PC-3 (cell line): ENCODE measurements around the gene HS3ST2. TPM values are rescaled to one million over a fixed set of nuclear protein-coding genes. Genes with fewer than 3 reads are reported as not detected.

Source experiments
- ATAC-seq: fragments of 200-7000 bp; cut with Tn5 transposase; 2 replicates; pipeline ENCODE4 v1.9.1; 2020; ENCODE audit warnings: mild to moderate bottlenecking, moderate library complexity
- BruUV-seq: library from RNA; stranded (reverse); fragments of 400-500 nt; replicated peaks from 2 replicates; lab custom pipeline; 2021; lab: Mats Ljungman, UMichigan
- CTCF ChIA-PET: fragments of 300-600 bp; sonication (Branson Sonifier 250); formaldehyde crosslinking; loops from one replicate; lab custom pipeline; 2022; ENCODE audit warnings: antibody characterized with exemption; lab: Charles Lee
- POLR2A ChIA-PET: fragments of 300-600 bp; sonication (Branson Sonifier 250); formaldehyde crosslinking; loops from one replicate; lab custom pipeline; 2022; ENCODE audit warnings: antibody characterized with exemption; ENCODE audit not compliant: unreplicated experiment; lab: Charles Lee
- DNase-seq: peaks from one replicate; pipeline ENCODE4 v3.0.0-alpha.2; 2015
- H2AFZ ChIP-seq: fragments of 300-600 bp; sonication (generic); 2 replicates; pipeline ENCODE4 v1.6.0; 2016; ENCODE audit warnings: antibody characterized with exemption, low read length
- H3F3A ChIP-seq: fragments of 300-600 bp; sonication (generic); one replicate; pipeline ENCODE4 v1.6.0; 2017; ENCODE audit warnings: antibody characterized with exemption, low read length, control low read depth, mild to moderate bottlenecking; ENCODE audit not compliant: unreplicated experiment
- H3K27ac ChIP-seq: fragments of 300-600 bp; sonication (generic); 2 replicates; pipeline ENCODE4 v1.5.1; 2016; ENCODE audit warnings: mild to moderate bottlenecking, low read length
- H3K27me3 ChIP-seq: fragments of 300-600 bp; sonication (generic); 2 replicates; pipeline ENCODE4 v1.6.1; 2016; ENCODE audit warnings: low read length, mixed read lengths
- H3K36me3 ChIP-seq: fragments of 300-600 bp; sonication (generic); 2 replicates; pipeline ENCODE4 v1.6.1; 2016; ENCODE audit warnings: low read depth, mixed run types, low read length, mixed read lengths
- H3K4me1 ChIP-seq: fragments of 300-600 bp; sonication (generic); 2 replicates; pipeline ENCODE4 v1.5.1; 2016; ENCODE audit warnings: low read length; ENCODE audit not compliant: insufficient read depth
- H3K4me2 ChIP-seq: fragments of 300-600 bp; sonication (generic); 2 replicates; pipeline ENCODE4 v1.6.0; 2016; ENCODE audit warnings: low read length
- H3K4me3 ChIP-seq: fragments of 300-600 bp; sonication (generic); 2 replicates; pipeline ENCODE4 v1.5.1; 2016; ENCODE audit warnings: mild to moderate bottlenecking, low read length, mixed read lengths
- H3K79me2 ChIP-seq: fragments of 300-600 bp; sonication (generic); 2 replicates; pipeline ENCODE4 v1.6.1; 2017; ENCODE audit warnings: low read length, mixed read lengths
- H3K9ac ChIP-seq: fragments of 300-600 bp; sonication (generic); 2 replicates; pipeline ENCODE4 v1.6.0; 2016; ENCODE audit warnings: mild to moderate bottlenecking, low read length
- H3K9me2 ChIP-seq: fragments of 300-600 bp; sonication (generic); replicated peaks from 2 replicates; pipeline ENCODE4 v1.6.1; 2016; ENCODE audit warnings: mixed run types, low read length, mixed read lengths
- H3K9me3 ChIP-seq: fragments of 300-600 bp; sonication (generic); 2 replicates; pipeline ENCODE4 v1.6.1; 2016; ENCODE audit warnings: low read length, mixed read lengths
- H4K20me1 ChIP-seq: fragments of 300-600 bp; sonication (generic); 2 replicates; pipeline ENCODE4 v1.6.1; 2016; ENCODE audit warnings: low read length, mixed read lengths
- CTCF ChIP-seq: fragments of 300-600 bp; sonication (generic); conservative IDR thresholded peaks from 2 replicates; pipeline ENCODE4 v1.5.1; 2017; ENCODE audit warnings: antibody characterized with exemption, low read depth, mild to moderate bottlenecking, low read length
- EZH2 ChIP-seq: fragments of 300-600 bp; sonication (generic); IDR thresholded peaks from one replicate; pipeline ENCODE4 v1.6.1; 2017; ENCODE audit warnings: antibody characterized with exemption, mild to moderate bottlenecking, low read length; ENCODE audit not compliant: unreplicated experiment
- EZH2phosphoT487 ChIP-seq: fragments of 300-600 bp; sonication (generic); IDR thresholded peaks from 2 replicates; pipeline ENCODE4 v1.6.1; 2018; ENCODE audit warnings: mild to moderate bottlenecking, antibody characterized with exemption, low read length, borderline replicate concordance
- intact Hi-C: fragments of 100-400 bp; cut with micrococcal nuclease; formaldehyde crosslinking; loops from 2 replicates; pipeline ENCODE4 v1.9.0; 2023
- total RNA-seq: library from RNA; depleted of rRNA; stranded (reverse); fragments of >200 nt; gene quantifications from 2 replicates; pipeline ENCODE4 v1.2.3, GENCODE V29; 2014

HS3ST2 gene
- total RNA-seq, 1 experiment from 2014 or later = not detected

GRCh38 chr16:22789281-22789945 lies 24.5 kb upstream of the HS3ST2 start:
- Histone ChIP-seq H3K27ac (no peak overlapping the region; the same call in 1 of the 2 replicates), H3K9ac (no peak overlapping the region), H3K79me2 (no peaks in the 10 kb centered on the region), H3K4me2 (peak overlapping the region; percentile 27; the same call in 1 of the 2 replicates), H3K27me3 (no peaks in the 10 kb centered on the region), H3K36me3 (no peaks in the 10 kb centered on the region), H3K9me2 (no peaks in the 10 kb centered on the region), H3F3A (peaks cover 4% of the 10 kb centered on the region), H2AFZ (no peak overlapping the region), H3K9me3 (no peaks in the 10 kb centered on the region), H3K4me3 (no peak overlapping the region), H4K20me1 (no peaks in the 10 kb centered on the region), H3K4me1 (peaks cover 32% of the 10 kb centered on the region)
- no TSS peak for BruUV-seq
- intact Hi-C loops = loop anchor here (2.0 to 10.0 kb wide), 2 partner anchors 69 to 185 kb away; no protein-coding TSS in a partner anchor
- ChIA-PET CTCF (interaction anchor here (0.7 kb wide), 1 partner anchor 188 kb away, joined by 3 read pairs; no protein-coding TSS in a partner anchor), POLR2A (no interaction called here)
- peak; percentile 63 for DNase-seq
- TF ChIP-seq EZH2phosphoT487 (no peak), CTCF (no peak), EZH2 (no peak)
- peak; percentile 41 for ATAC-seq

GRCh38 chr16:22797551-22797950 lies 16.4 kb upstream of the HS3ST2 start:
- no peak overlapping the region for H2AFZ ChIP-seq
- H3K4me1 ChIP-seq = no peaks in the 10 kb centered on the region
- no peak overlapping the region for H3K4me3 ChIP-seq
- no peaks in the 10 kb centered on the region for H3F3A ChIP-seq
- DNase-seq (peak; percentile 7), ATAC-seq (no peak)
- no peak overlapping the region for H3K27ac ChIP-seq
- H3K4me2 ChIP-seq = no peak overlapping the region
- ChIA-PET CTCF (no interaction called here), POLR2A (no interaction called here)
- no TSS peak for BruUV-seq
- H3K27me3 ChIP-seq = no peaks in the 10 kb centered on the region
- H3K36me3 ChIP-seq = no peaks in the 10 kb centered on the region
- intact Hi-C loops = no loop called here
- TF ChIP-seq EZH2phosphoT487 (no peak), EZH2 (no peak), CTCF (no peak)
- H3K79me2 ChIP-seq = no peaks in the 10 kb centered on the region
- no peak overlapping the region for H3K9ac ChIP-seq
- no peaks in the 10 kb centered on the region for H4K20me1 ChIP-seq
- no peaks in the 10 kb centered on the region for H3K9me2 ChIP-seq
- H3K9me3 ChIP-seq = no peaks in the 10 kb centered on the region

- Histone ChIP-seq H2AFZ (no peak overlapping the region), H3K79me2 (no peaks in the 10 kb centered on the region), H3K4me1 (no peaks in the 10 kb centered on the region), H3K9me2 (no peaks in the 10 kb centered on the region), H4K20me1 (no peaks in the 10 kb centered on the region), H3K36me3 (no peaks in the 10 kb centered on the region), H3K27me3 (peaks cover 14% of the 10 kb centered on the region; the same call in 1 of the 2 replicates), H3K4me3 (no peak overlapping the region), H3K4me2 (no peak overlapping the region), H3F3A (no peaks in the 10 kb centered on the region), H3K9ac (no peak overlapping the region), H3K27ac (no peak overlapping the region), H3K9me3 (no peaks in the 10 kb centered on the region)
- intact Hi-C loops = no loop called here
- CTCF ChIA-PET = no interaction called here
- POLR2A ChIA-PET = no interaction called here
- DNase-seq = no peak
- no peak for ATAC-seq
- no TSS peak for BruUV-seq
- TF ChIP-seq CTCF = no peak
- TF ChIP-seq EZH2 = no peak
- no peak for TF ChIP-seq EZH2phosphoT487
Measured at GRCh38 chr16:22799113-22799512, 14.8 kb upstream of the HS3ST2 start.
